ENCODE measurements around the gene CYSLTR2. TPM values are rescaled to one million over a fixed set of nuclear protein-coding genes. Genes with fewer than 3 reads are reported as not detected.

CYSLTR2 gene
- total RNA-seq, 2 experiments from 2014 or later, result 0.09 TPM; not detected in 1

- intact Hi-C loops (cut with micrococcal nuclease; ENCODE audit: unreplicated experiment), result no loop called here
- H3K4me1 ChIP-seq (ENCODE audit: insufficient read depth, low read length, poor library complexity, severe bottlenecking), result no peaks in the 10 kb centered on the region
- no peak for DNase-seq (ENCODE audit: low spot score)
- H3K4me2 ChIP-seq (ENCODE audit: low read length), result no peak overlapping the region
- no peak overlapping the region for H3K27ac ChIP-seq (ENCODE audit: low read depth, low read length, poor library complexity, severe bottlenecking)
- ChIA-PET CTCF (ENCODE audit: unreplicated experiment) (no interaction called here), POLR2A (no interaction called here)
- no peaks in the 10 kb centered on the region for H3K79me2 ChIP-seq (ENCODE audit: insufficient read depth, low read depth, low read length)
- H3K4me3 ChIP-seq (ENCODE audit: low read depth, low read length, poor library complexity, severe bottlenecking), result no peak overlapping the region
- no peaks in the 10 kb centered on the region for H4K20me1 ChIP-seq (ENCODE audit: insufficient read depth, low read length)
- H3K9me2 ChIP-seq (ENCODE audit: insufficient read depth, low read length), result no peaks in the 10 kb centered on the region
- TF ChIP-seq EZH2phosphoT487 (IDR thresholded peaks at IDR 0.05; ENCODE audit: borderline replicate concordance, low read depth, low read length), result no peak
- no peak for TF ChIP-seq CTCF (conservative IDR thresholded peaks at IDR 0.05; ENCODE audit: low read length)
- H3K36me3 ChIP-seq (ENCODE audit: insufficient read depth, low read length), result no peaks in the 10 kb centered on the region
- no peak overlapping the region for H2AFZ ChIP-seq (ENCODE audit: low read length)
- no peaks in the 10 kb centered on the region for H3K9me3 ChIP-seq (ENCODE audit: low read length)
- no TSS peak for BruUV-seq (replicated peaks)
These were observed 7.9 kb upstream of the CYSLTR2 start for GRCh38 chr13:48645845-48646244.

GRCh38 chr13:48646791-48647190, 6.9 kb upstream of the CYSLTR2 start:
- Histone ChIP-seq H3K36me3 (ENCODE audit: insufficient read depth, low read length) (no peaks in the 10 kb centered on the region), H3K4me3 (ENCODE audit: low read depth, low read length, poor library complexity, severe bottlenecking) (no peak overlapping the region), H3K4me2 (ENCODE audit: low read length) (no peak overlapping the region), H2AFZ (ENCODE audit: low read length) (no peak overlapping the region), H3K4me1 (ENCODE audit: insufficient read depth, low read length, poor library complexity, severe bottlenecking) (no peaks in the 10 kb centered on the region), H3K9me3 (ENCODE audit: low read length) (no peaks in the 10 kb centered on the region), H3K79me2 (ENCODE audit: insufficient read depth, low read depth, low read length) (no peaks in the 10 kb centered on the region), H3K9me2 (ENCODE audit: insufficient read depth, low read length) (no peaks in the 10 kb centered on the region), H3K27ac (ENCODE audit: low read depth, low read length, poor library complexity, severe bottlenecking) (no peak overlapping the region), H4K20me1 (ENCODE audit: insufficient read depth, low read length) (no peaks in the 10 kb centered on the region)
- ChIA-PET POLR2A (interaction anchor here (0.7 kb wide), 1 partner anchor 51 kb away, joined by 3 read pairs; no protein-coding TSS in a partner anchor), CTCF (ENCODE audit: unreplicated experiment) (interaction anchor here (0.6 kb wide), 1 partner anchor 14 kb away, joined by 3 read pairs; no protein-coding TSS in a partner anchor)
- DNase-seq (ENCODE audit: low spot score), result no peak
- intact Hi-C loops (cut with micrococcal nuclease; ENCODE audit: unreplicated experiment), result no loop called here
- no TSS peak for BruUV-seq (replicated peaks)
- TF ChIP-seq EZH2phosphoT487 (IDR thresholded peaks at IDR 0.05; ENCODE audit: borderline replicate concordance, low read depth, low read length) (no peak), CTCF (conservative IDR thresholded peaks at IDR 0.05; ENCODE audit: low read length) (no peak)

- H3K27ac ChIP-seq (ENCODE audit: low read depth, low read length, poor library complexity, severe bottlenecking), result no peak overlapping the region
- H3K4me1 ChIP-seq (ENCODE audit: insufficient read depth, low read length, poor library complexity, severe bottlenecking), result no peaks in the 10 kb centered on the region
- DNase-seq (ENCODE audit: low spot score), result peak; percentile 9
- TF ChIP-seq EZH2phosphoT487 (IDR thresholded peaks at IDR 0.05; ENCODE audit: borderline replicate concordance, low read depth, low read length) (no peak), CTCF (conservative IDR thresholded peaks at IDR 0.05; ENCODE audit: low read length) (peak; percentile 49)
- no peaks in the 10 kb centered on the region for H4K20me1 ChIP-seq (ENCODE audit: insufficient read depth, low read length)
- no peaks in the 10 kb centered on the region for H3K9me3 ChIP-seq (ENCODE audit: low read length)
- no peak overlapping the region for H2AFZ ChIP-seq (ENCODE audit: low read length)
- BruUV-seq (replicated peaks), result no TSS peak
- intact Hi-C loops (cut with micrococcal nuclease; ENCODE audit: unreplicated experiment), result no loop called here
- no peak overlapping the region for H3K4me3 ChIP-seq (ENCODE audit: low read depth, low read length, poor library complexity, severe bottlenecking)
- ChIA-PET POLR2A (interaction anchor here (0.7 to 1.8 kb wide), 2 partner anchors 9 to 52 kb away, joined by 3 to 4 read pairs; no protein-coding TSS in a partner anchor), CTCF (ENCODE audit: unreplicated experiment) (no interaction called here)
- H3K4me2 ChIP-seq (ENCODE audit: low read length), result no peak overlapping the region
- H3K9me2 ChIP-seq (ENCODE audit: insufficient read depth, low read length), result no peaks in the 10 kb centered on the region
- H3K79me2 ChIP-seq (ENCODE audit: insufficient read depth, low read depth, low read length), result no peaks in the 10 kb centered on the region
- no peaks in the 10 kb centered on the region for H3K36me3 ChIP-seq (ENCODE audit: insufficient read depth, low read length)
These were observed 6.1 kb upstream of the CYSLTR2 start for GRCh38 chr13:48647625-48648024.
